Smooth muscle cell (in vitro differentiated cells): ENCODE measurements around the gene GALNT10. TPM values are rescaled to one million over a fixed set of nuclear protein-coding genes. Genes with fewer than 3 reads are reported as not detected.

ENCODE experiments used
- DNase-seq: peaks from one replicate; lab custom pipeline; 2025; ENCODE audit not compliant: unreplicated experiment; lab: John Stamatoyannopoulos, UW
- H2AFZ ChIP-seq: fragments of 200-600 bp; sonication (generic); 2 replicates; pipeline ENCODE4 v1.6.0; 2016; ENCODE audit warnings: antibody characterized with exemption, low read depth, mild to moderate bottlenecking
- H3F3A ChIP-seq: fragments of 200-600 bp; sonication (generic); 2 replicates; pipeline ENCODE4 v1.6.0; 2017; ENCODE audit warnings: antibody characterized with exemption, low read depth
- H3K27ac ChIP-seq: fragments of 200-600 bp; sonication (generic); 2 replicates; pipeline ENCODE4 v1.5.1; 2016; ENCODE audit warnings: low read depth, mild to moderate bottlenecking
- H3K27me3 ChIP-seq: fragments of 200-600 bp; sonication (generic); 2 replicates; pipeline ENCODE4 v1.6.1; 2016; ENCODE audit warnings: low read depth, mild to moderate bottlenecking
- H3K36me3 ChIP-seq: fragments of 200-600 bp; sonication (generic); 2 replicates; pipeline ENCODE4 v1.5.1; 2016; ENCODE audit warnings: low read depth
- H3K4me1 ChIP-seq: fragments of 200-600 bp; sonication (generic); 2 replicates; pipeline ENCODE4 v1.5.1; 2016; ENCODE audit warnings: low read depth
- H3K4me2 ChIP-seq: fragments of 200-600 bp; sonication (generic); 2 replicates; pipeline ENCODE4 v1.6.0; 2016; ENCODE audit warnings: mild to moderate bottlenecking
- H3K4me3 ChIP-seq: fragments of 200-600 bp; sonication (generic); 2 replicates; pipeline ENCODE4 v1.5.1; 2016; ENCODE audit warnings: mild to moderate bottlenecking
- H3K79me2 ChIP-seq: fragments of 200-600 bp; sonication (generic); 2 replicates; pipeline ENCODE4 v1.6.0; 2016; ENCODE audit warnings: low read depth, mild to moderate bottlenecking
- H3K9ac ChIP-seq: fragments of 200-600 bp; sonication (generic); 2 replicates; pipeline ENCODE4 v1.6.0; 2016; ENCODE audit warnings: low read depth
- H3K9me3 ChIP-seq: fragments of 200-600 bp; sonication (generic); replicated peaks from 2 replicates; pipeline ENCODE4 v1.5.1; 2016; ENCODE audit warnings: low read depth
- H4K20me1 ChIP-seq: fragments of 200-600 bp; sonication (generic); 2 replicates; pipeline ENCODE4 v1.6.0; 2016; ENCODE audit warnings: low read depth
- WGBS: methylation state at CpG from one replicate; pipeline ENCODE4 v1.1.7; 2016; ENCODE audit warnings: low lambda C conversion rate; 5-methylcytosine and 5-hydroxymethylcytosine counted together
- polyA plus RNA-seq: library from polyadenylated mRNA; unstranded; fragments of >200 nt; fragmentation: Nextera tagmentation; extraction: Ambion mirVana; gene quantifications from 2 replicates; pipeline ENCODE4 v1.2.1, GENCODE V29; 2016
- total RNA-seq: library from RNA; depleted of rRNA; stranded (reverse); fragments of >200 nt; gene quantifications from 2 replicates; pipeline ENCODE4 v1.2.3, GENCODE V29; 2014
- TF ChIP-seq, protein P1 (sequence below): fragments of 200-600 bp; sonication (generic); IDR thresholded peaks from 2 replicates; pipeline ENCODE4 v1.5.1; 2017; ENCODE audit warnings: borderline replicate concordance, mild to moderate bottlenecking, antibody characterized with exemption; ENCODE audit not compliant: insufficient read depth, poor library complexity, severe bottlenecking

Gene GALNT10
- total and polyA plus RNA-seq, 2 experiments from 2014 or later = 23.6 to 24.6 TPM

DNA sequence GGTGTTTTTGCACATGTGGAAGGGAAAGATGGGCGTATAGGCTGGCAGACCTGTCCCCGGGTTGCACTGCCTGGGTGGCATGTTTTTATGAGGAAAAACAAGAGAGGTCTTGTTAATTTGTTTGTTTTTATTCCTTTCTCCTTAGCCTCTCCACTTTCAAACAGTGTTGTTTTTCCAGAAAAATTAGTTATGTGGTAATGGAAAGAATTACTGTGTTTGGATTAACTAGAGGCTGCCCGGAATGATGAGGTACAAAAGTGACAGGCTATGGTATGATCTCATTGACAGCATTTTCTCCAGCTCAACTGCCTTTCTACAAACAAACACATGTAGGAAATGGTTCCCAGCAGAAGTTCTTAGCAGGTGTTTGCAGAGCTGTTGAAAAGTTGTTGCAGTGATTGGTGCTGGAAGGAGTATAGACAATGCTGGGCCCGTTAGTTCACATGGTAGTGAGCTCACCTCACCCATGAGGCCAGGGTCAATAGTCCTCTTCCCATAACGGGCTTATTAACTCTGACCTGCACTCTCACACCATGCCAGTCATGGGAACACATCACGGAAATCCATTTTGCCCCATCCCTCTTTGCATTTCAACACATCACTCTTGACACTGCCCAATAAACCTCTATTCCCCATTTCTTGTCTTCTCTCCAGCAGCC is 144.0 kb downstream of the GALNT10 start:
- Histone ChIP-seq H3K27me3 (no peaks in the 10 kb centered on the region), H4K20me1 (no peaks in the 10 kb centered on the region), H3K9me3 (no peaks in the 10 kb centered on the region)

DNA sequence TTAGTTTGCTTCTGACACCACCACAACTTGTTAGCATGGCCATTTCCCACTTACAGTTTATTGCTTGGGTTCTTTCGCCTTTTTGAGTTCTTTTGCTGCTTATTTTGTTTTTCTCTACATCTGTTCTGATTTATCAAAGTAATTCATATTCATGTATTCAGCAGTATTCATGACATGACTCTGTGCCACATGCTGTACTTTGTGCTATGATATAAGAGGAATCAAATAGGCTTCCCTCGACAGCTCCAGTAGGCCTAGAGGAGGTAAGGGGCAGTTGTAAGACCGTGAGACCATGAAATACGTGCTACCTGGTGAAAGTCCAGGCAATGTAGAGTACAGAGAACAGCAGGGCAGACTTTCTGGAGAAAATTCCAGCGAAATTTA is 144.5 kb downstream of the GALNT10 start:
- no peak overlapping the region for H3K27ac ChIP-seq
- no peaks in the 10 kb centered on the region for H3K79me2 ChIP-seq
- no peaks in the 10 kb centered on the region for H4K20me1 ChIP-seq
- H3K9me3 ChIP-seq = no peaks in the 10 kb centered on the region
- no peak overlapping the region for H3K4me3 ChIP-seq
- no peak overlapping the region for H3K4me2 ChIP-seq
- no peaks in the 10 kb centered on the region for H3K27me3 ChIP-seq
- H3K36me3 ChIP-seq = no peaks in the 10 kb centered on the region
- 98% methylated on average over 5 of the region's 5 CpGs for WGBS
- no peaks in the 10 kb centered on the region for H3K4me1 ChIP-seq
- H3F3A ChIP-seq = no peaks in the 10 kb centered on the region
- H2AFZ ChIP-seq = no peak overlapping the region
- DNase-seq = no peak
- TF ChIP-seq, protein P1, sequence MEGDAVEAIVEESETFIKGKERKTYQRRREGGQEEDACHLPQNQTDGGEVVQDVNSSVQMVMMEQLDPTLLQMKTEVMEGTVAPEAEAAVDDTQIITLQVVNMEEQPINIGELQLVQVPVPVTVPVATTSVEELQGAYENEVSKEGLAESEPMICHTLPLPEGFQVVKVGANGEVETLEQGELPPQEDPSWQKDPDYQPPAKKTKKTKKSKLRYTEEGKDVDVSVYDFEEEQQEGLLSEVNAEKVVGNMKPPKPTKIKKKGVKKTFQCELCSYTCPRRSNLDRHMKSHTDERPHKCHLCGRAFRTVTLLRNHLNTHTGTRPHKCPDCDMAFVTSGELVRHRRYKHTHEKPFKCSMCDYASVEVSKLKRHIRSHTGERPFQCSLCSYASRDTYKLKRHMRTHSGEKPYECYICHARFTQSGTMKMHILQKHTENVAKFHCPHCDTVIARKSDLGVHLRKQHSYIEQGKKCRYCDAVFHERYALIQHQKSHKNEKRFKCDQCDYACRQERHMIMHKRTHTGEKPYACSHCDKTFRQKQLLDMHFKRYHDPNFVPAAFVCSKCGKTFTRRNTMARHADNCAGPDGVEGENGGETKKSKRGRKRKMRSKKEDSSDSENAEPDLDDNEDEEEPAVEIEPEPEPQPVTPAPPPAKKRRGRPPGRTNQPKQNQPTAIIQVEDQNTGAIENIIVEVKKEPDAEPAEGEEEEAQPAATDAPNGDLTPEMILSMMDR = no peak
- H3K9ac ChIP-seq = no peak overlapping the region

More for the DNA sequence above, 144.0 kb downstream of the GALNT10 start:
- Histone ChIP-seq H3K27ac (no peak overlapping the region), H3K79me2 (no peaks in the 10 kb centered on the region), H3K9ac (no peak overlapping the region), H3K4me2 (no peak overlapping the region), H3K4me3 (no peak overlapping the region), H3K36me3 (no peaks in the 10 kb centered on the region), H3K4me1 (no peaks in the 10 kb centered on the region), H3F3A (no peaks in the 10 kb centered on the region), H2AFZ (no peak overlapping the region)
- DNase-seq = no peak
- TF ChIP-seq, protein P1 = no peak
- 90% methylated on average over 6 of the region's 6 CpGs for WGBS

DNA sequence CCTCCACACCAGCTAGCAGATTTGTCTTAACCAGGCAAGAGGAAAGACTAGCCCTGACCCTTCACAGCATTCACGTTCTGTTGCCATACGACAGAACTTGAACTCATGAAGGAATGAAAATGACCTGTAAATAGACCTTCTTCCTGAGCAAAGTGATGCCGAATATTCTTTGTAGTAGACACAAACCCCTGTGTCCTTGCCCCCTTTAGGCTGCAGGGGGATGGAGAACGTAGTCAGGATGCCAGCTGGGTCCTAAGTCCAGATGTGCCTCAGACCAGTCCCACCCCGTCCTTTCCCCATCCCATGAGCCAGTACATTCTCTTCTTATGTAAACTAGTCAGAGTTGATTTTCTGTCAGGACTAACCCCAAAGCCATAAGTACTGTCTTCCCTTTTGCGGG is 151.1 kb downstream of the GALNT10 start:
- Histone ChIP-seq H3K27me3 (no peaks in the 10 kb centered on the region), H3K27ac (no peak overlapping the region), H3K9ac (no peak overlapping the region), H3K36me3 (no peaks in the 10 kb centered on the region), H3K9me3 (no peaks in the 10 kb centered on the region), H4K20me1 (no peaks in the 10 kb centered on the region), H3K79me2 (no peaks in the 10 kb centered on the region), H3K4me3 (no peak overlapping the region), H3K4me2 (no peak overlapping the region), H3K4me1 (no peaks in the 10 kb centered on the region), H3F3A (no peaks in the 10 kb centered on the region), H2AFZ (no peak overlapping the region)
- WGBS = 91% methylated on average over 6 of the region's 6 CpGs
- TF ChIP-seq, protein P1 = no peak
- DNase-seq = no peak

DNA sequence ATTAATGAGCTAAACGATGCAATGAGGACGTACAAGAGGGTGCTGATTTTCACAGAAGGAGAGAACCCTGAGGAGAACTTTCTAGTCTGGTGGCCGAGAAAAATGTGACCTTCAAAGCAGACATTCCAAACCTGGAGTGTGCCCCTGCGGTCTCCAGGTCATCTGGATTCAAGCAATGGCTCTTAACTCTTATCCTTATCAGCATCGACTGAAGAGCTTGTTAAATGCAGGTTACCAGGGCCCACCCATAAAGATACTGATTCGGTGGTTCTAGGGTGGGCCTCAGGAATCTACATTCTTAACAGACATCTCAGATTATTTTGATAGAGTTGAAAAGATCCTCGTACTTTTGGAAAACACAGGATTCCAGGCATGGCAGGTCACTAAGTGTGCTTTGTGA is 151.7 kb downstream of the GALNT10 start:
- Histone ChIP-seq H3K4me1 (no peaks in the 10 kb centered on the region), H3K4me2 (no peak overlapping the region), H3K4me3 (no peak overlapping the region), H4K20me1 (no peaks in the 10 kb centered on the region), H3F3A (no peaks in the 10 kb centered on the region), H3K36me3 (no peaks in the 10 kb centered on the region), H3K27me3 (no peaks in the 10 kb centered on the region), H3K9ac (no peak overlapping the region), H3K27ac (no peak overlapping the region), H2AFZ (no peak overlapping the region), H3K79me2 (no peaks in the 10 kb centered on the region), H3K9me3 (no peaks in the 10 kb centered on the region)
- TF ChIP-seq, protein P1 = no peak
- 55% methylated on average over 7 of the region's 7 CpGs for whole genome bisulfite sequencing
- DNase-seq = no peak
